ENCODE data around the gene INPP4A.

INPP4A gene

GRCh38 chr2:98570356-98570755, 125.7 kb downstream of the INPP4A start:
- TF ChIP-seq, protein P1, sequence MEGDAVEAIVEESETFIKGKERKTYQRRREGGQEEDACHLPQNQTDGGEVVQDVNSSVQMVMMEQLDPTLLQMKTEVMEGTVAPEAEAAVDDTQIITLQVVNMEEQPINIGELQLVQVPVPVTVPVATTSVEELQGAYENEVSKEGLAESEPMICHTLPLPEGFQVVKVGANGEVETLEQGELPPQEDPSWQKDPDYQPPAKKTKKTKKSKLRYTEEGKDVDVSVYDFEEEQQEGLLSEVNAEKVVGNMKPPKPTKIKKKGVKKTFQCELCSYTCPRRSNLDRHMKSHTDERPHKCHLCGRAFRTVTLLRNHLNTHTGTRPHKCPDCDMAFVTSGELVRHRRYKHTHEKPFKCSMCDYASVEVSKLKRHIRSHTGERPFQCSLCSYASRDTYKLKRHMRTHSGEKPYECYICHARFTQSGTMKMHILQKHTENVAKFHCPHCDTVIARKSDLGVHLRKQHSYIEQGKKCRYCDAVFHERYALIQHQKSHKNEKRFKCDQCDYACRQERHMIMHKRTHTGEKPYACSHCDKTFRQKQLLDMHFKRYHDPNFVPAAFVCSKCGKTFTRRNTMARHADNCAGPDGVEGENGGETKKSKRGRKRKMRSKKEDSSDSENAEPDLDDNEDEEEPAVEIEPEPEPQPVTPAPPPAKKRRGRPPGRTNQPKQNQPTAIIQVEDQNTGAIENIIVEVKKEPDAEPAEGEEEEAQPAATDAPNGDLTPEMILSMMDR (IDR thresholded peaks at IDR 0.05; ENCODE audit: low read depth, low read length, missing control alignments) = no peak
- H3K36me3 ChIP-seq (replicated peaks) = peaks cover 3% of the 10 kb centered on the region

DNA sequence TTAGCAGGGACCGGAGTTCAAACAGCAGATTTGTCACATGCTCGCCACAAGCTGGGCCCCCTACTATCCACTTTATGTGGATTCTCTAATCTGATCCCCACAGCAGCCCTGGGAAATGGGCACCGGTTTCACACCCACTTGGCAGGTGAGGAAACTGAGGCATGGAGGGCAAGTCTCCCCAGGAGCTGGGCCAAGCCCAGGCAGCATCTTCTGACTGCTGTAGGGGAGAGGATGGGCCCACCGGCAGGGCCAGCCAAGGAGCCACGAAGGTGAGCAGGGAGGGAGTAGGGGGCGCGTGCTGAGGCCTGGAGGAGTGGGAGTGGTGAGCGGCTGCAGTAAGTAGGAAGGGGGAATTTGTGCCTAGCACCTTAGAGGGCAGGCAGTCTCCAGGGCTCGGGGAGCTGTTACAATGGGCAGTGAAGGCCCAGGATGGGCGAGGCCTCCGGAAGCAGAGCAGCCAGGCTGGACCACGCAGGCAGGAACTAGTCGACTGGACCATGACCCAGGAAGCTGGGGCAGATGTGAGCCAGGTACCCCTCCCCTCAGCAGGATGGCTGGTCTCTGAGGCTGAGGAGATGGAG, 126.6 kb downstream of the INPP4A start:
- TF ChIP-seq, protein P1 (IDR thresholded peaks at IDR 0.05; ENCODE audit: low read depth, low read length, missing control alignments) = no peak
- Histone ChIP-seq H3K27me3 (replicated peaks) (no peaks in the 10 kb centered on the region), H3K4me3 (ENCODE audit: low read depth, low read length) (no peak overlapping the region), H3K36me3 (replicated peaks) (peaks cover 2% of the 10 kb centered on the region), H3K27ac (no peak overlapping the region)
- in situ Hi-C loops (cut with HindIII; ENCODE audit: low pct_ligation_motif_present, low sequenced_read_pairs) = no loop called here
- DNase-seq = no peak

More at GRCh38 chr2:98570356-98570755, 125.7 kb downstream of the INPP4A start:
- in situ Hi-C loops (cut with HindIII; ENCODE audit: low pct_ligation_motif_present, low sequenced_read_pairs) = no loop called here
- Histone ChIP-seq H3K27me3 (replicated peaks) (no peaks in the 10 kb centered on the region), H3K4me3 (ENCODE audit: low read depth, low read length) (no peak overlapping the region), H3K27ac (no peak overlapping the region)
- no peak for DNase-seq

DNA sequence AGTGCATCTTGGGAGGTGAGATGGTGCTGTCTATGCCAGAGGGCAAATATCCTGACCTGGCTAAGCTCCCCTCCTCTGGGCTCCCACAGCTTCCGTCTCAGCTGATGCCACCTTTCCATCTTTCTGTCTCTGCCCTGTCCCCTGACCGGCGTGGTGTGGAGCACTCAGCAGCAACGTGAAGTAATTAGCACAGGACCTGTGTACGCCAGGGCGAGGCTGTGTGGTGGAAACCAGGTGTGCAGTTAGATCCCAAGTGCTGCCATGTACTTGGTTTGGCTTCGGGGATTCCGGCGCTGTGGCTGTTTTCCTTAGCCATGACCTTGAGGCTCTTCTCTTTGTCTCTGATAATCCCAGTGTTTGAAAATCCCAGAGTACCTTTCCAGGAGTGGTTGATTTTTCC, 127.1 kb downstream of the INPP4A start:
- Histone ChIP-seq H3K4me3 (ENCODE audit: low read depth, low read length) (no peak overlapping the region), H3K27ac (no peak overlapping the region), H3K36me3 (replicated peaks) (peaks cover 2% of the 10 kb centered on the region), H3K27me3 (replicated peaks) (no peaks in the 10 kb centered on the region)
- TF ChIP-seq, protein P1 (IDR thresholded peaks at IDR 0.05; ENCODE audit: low read depth, low read length, missing control alignments) = no peak
- DNase-seq = no peak
- in situ Hi-C loops (cut with HindIII; ENCODE audit: low pct_ligation_motif_present, low sequenced_read_pairs) = no loop called here

- Histone ChIP-seq H3K4me3 (ENCODE audit: low read depth, low read length) (no peak overlapping the region), H3K27me3 (replicated peaks) (no peaks in the 10 kb centered on the region), H3K27ac (no peak overlapping the region), H3K36me3 (replicated peaks) (peaks cover 2% of the 10 kb centered on the region)
- in situ Hi-C loops (cut with HindIII; ENCODE audit: low pct_ligation_motif_present, low sequenced_read_pairs) = no loop called here
- TF ChIP-seq, protein P1 (IDR thresholded peaks at IDR 0.05; ENCODE audit: low read depth, low read length, missing control alignments) = no peak
- DNase-seq = no peak
Observed at GRCh38 chr2:98572211-98572610, 127.6 kb downstream of the INPP4A start.

DNA sequence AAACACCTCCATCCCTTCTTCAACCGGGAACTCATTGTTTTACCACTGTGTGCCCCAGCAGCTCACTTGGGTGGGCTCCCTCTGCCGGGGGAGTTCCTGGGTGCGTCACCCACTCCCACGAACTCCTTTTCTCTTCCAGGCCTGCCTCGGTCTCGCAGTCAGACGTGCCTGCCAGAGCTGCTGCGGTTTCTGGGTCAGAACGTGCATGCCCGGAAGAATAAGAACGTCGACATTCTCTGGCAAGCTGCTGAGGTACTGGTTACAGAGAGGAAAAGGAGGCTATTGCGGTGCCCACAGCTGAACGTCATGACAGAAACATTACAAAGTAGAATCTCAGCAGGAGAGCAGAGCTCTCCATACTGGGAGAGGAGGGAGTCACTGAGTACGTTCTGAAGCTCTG, 128.0 kb downstream of the INPP4A start:
- no peak for DNase-seq
- Histone ChIP-seq H3K36me3 (replicated peaks) (peaks cover 2% of the 10 kb centered on the region), H3K27ac (no peak overlapping the region), H3K27me3 (replicated peaks) (no peaks in the 10 kb centered on the region), H3K4me3 (ENCODE audit: low read depth, low read length) (no peak overlapping the region)
- in situ Hi-C loops (cut with HindIII; ENCODE audit: low pct_ligation_motif_present, low sequenced_read_pairs) = no loop called here
- TF ChIP-seq, protein P1 (IDR thresholded peaks at IDR 0.05; ENCODE audit: low read depth, low read length, missing control alignments) = no peak

DNA sequence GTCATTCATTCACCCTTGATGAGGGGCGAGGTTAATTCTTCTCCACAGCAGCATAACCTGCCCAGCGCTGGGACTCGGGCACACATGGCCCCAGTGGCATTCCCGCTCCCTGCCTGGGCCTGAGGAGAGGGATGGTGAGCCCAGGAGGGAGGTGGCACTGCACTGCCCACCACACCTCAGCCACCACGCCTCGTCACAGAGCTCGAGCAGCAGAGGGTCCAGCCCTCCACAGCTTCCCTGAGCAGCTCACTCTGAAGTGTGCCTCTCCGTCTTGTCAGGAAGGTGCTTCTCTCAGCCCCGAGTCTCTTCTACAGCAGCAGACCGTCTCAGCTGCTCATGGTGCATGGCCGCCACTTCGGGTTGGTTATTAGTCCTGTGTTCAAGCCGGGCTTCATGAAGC, 128.8 kb downstream of the INPP4A start:
- Histone ChIP-seq H3K27me3 (replicated peaks) (no peaks in the 10 kb centered on the region), H3K4me3 (ENCODE audit: low read depth, low read length) (no peak overlapping the region), H3K36me3 (replicated peaks) (peaks cover 2% of the 10 kb centered on the region), H3K27ac (no peak overlapping the region)
- TF ChIP-seq, protein P1 (IDR thresholded peaks at IDR 0.05; ENCODE audit: low read depth, low read length, missing control alignments) = no peak
- DNase-seq = no peak
- in situ Hi-C loops (cut with HindIII; ENCODE audit: low pct_ligation_motif_present, low sequenced_read_pairs) = no loop called here
